Nephron (organoid): ENCODE data around the gene TLK1.

Experiments used
- H3K27ac Mint-ChIP-seq, 3 experiments: 2 replicates each; pipeline ENCODE4 v1.8.0; 2020; ENCODE audit warnings: mixed read lengths in 3 of 3, mild to moderate bottlenecking in 2 of 3, moderate library complexity in 1 of 3
- H3K27me3 Mint-ChIP-seq: 2 replicates; pipeline ENCODE4 v1.8.0; 2021; ENCODE audit warnings: low read depth, mild to moderate bottlenecking, moderate library complexity, mixed read lengths
- H3K36me3 Mint-ChIP-seq: 2 replicates; pipeline ENCODE4 v1.8.0; 2020; ENCODE audit warnings: low read depth, mixed read lengths
- H3K4me1 Mint-ChIP-seq: 2 replicates; pipeline ENCODE4 v1.8.0; 2020; ENCODE audit warnings: mixed read lengths
- H3K4me3 Mint-ChIP-seq, 3 experiments: 2 replicates each; pipeline ENCODE4 v1.8.0; 2020; ENCODE audit warnings: mild to moderate bottlenecking in 3 of 3, mixed read lengths in 3 of 3, moderate library complexity in 2 of 3
- H3K9me3 Mint-ChIP-seq: 2 replicates; pipeline ENCODE4 v1.8.0; 2020; ENCODE audit warnings: mixed read lengths
- TF ChIP-seq, protein P1 (sequence below), 3 experiments: fragments of 200-600 bp; sonication (generic); IDR thresholded peaks; one replicate each; pipeline ENCODE4 v1.5.0; 2021; ENCODE audit warnings: antibody characterized with exemption in 3 of 3; ENCODE audit not compliant: unreplicated experiment in 3 of 3

The TLK1 gene

DNA sequence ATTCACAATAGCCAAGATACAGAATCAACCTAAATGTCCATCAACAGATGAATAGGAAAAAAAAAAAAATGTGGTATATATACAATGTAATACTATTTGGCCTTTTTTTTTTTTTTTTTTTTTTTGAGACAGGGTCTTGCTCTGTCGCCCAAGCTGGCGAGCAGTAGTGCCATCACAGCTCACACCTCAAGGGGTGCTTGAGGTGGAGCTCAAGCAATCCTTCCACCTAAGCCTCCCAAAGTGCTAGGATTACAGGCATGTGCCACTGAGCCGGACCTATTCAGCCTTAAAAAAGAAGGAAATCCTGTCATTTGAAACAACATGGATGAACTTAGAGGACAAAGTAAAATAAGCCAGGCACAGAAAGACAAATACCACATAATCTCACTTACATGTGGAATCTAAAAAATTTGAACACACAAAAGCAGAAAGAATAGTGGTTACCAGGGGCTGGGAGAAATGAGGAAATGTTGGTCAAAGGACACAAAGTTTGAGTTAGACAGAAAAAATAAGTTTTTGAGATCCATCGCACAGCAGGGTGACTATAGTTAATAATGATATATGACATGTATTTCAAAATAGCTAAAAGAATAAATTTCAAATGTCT is 26.0 kb downstream of the TLK1 start:
- Mint-ChIP-seq H3K9me3 (no peaks in the 10 kb centered on the region), H3K27me3 (no peaks in the 10 kb centered on the region), H3K36me3 (peaks cover 4% of the 10 kb centered on the region), H3K4me1 (peaks cover 16% of the 10 kb centered on the region), H3K27ac (no peak overlapping the region), H3K4me3 (no peak overlapping the region)
- TF ChIP-seq, protein P1, sequence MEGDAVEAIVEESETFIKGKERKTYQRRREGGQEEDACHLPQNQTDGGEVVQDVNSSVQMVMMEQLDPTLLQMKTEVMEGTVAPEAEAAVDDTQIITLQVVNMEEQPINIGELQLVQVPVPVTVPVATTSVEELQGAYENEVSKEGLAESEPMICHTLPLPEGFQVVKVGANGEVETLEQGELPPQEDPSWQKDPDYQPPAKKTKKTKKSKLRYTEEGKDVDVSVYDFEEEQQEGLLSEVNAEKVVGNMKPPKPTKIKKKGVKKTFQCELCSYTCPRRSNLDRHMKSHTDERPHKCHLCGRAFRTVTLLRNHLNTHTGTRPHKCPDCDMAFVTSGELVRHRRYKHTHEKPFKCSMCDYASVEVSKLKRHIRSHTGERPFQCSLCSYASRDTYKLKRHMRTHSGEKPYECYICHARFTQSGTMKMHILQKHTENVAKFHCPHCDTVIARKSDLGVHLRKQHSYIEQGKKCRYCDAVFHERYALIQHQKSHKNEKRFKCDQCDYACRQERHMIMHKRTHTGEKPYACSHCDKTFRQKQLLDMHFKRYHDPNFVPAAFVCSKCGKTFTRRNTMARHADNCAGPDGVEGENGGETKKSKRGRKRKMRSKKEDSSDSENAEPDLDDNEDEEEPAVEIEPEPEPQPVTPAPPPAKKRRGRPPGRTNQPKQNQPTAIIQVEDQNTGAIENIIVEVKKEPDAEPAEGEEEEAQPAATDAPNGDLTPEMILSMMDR (IDR thresholded peaks at IDR 0.05; ENCODE audit: unreplicated experiment in 3 of 3): no peak

DNA sequence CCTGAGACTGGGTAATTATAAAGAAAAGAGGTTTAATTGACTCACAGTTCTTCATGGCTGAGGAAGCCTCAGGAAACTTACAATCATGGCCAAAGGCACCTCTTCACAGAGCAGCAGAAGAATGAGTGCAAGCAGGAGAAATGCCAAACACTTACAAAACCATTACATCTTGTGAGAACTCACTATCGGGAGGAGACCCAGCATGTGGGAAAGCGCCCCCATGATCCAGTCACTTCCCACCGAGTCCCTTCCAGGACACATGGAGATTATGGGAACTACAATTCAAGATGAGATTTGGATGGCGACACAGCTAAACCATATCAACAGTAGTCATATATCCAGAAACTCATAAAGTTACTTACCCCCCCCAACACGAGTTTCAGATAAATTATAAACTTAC is 28.6 kb downstream of the TLK1 start:
- no peaks in the 10 kb centered on the region for H3K27me3 Mint-ChIP-seq
- peaks cover 16% of the 10 kb centered on the region for H3K4me1 Mint-ChIP-seq
- H3K36me3 Mint-ChIP-seq: peaks cover 4% of the 10 kb centered on the region
- H3K9me3 Mint-ChIP-seq: no peaks in the 10 kb centered on the region
- TF ChIP-seq, protein P1 (IDR thresholded peaks at IDR 0.05; ENCODE audit: unreplicated experiment in 3 of 3): no peak
- no peak overlapping the region for H3K4me3 Mint-ChIP-seq
- no peak overlapping the region for H3K27ac Mint-ChIP-seq

DNA sequence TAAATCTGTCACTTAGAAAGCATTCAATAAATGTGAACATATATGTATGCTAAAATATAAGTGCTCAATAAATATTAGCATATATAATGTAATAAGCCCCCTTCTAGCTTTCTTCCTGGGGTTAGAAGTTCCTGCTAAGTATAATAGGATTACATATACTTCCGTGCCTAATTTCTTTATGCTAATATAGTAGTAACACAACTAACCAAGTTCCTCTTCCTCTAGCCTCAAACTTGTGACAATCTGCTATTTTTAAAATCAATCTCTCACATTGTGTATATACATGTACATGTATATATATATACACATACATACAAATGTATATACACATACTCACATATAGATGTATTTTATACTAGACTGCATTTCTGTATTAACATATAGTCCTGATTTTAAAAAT is 32.2 kb downstream of the TLK1 start:
- peaks cover 5% of the 10 kb centered on the region for H3K4me1 Mint-ChIP-seq
- no peak overlapping the region for H3K4me3 Mint-ChIP-seq
- H3K36me3 Mint-ChIP-seq: peaks cover 4% of the 10 kb centered on the region
- H3K27ac Mint-ChIP-seq: no peak overlapping the region
- no peaks in the 10 kb centered on the region for H3K9me3 Mint-ChIP-seq
- TF ChIP-seq, protein P1 (IDR thresholded peaks at IDR 0.05; ENCODE audit: unreplicated experiment in 3 of 3): no peak
- no peaks in the 10 kb centered on the region for H3K27me3 Mint-ChIP-seq

DNA sequence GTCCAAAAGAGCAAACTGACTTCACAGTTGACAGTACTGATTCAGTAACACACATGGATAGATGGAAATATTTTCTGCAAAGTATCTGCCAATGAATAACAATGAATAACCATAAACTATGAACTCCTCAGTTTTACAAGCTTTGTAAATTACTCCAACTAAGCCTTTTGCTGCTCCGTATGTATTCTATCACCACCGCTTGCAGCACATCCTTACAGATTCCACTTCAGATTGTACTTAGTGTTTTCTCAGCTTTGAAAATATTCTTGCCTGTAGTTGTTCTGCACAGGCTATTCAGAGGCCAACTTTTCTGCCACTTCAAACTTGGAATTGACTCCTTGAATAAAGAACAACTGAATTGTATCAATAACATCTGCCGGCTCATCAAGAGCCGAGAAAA is 36.2 kb downstream of the TLK1 start:
- no peak overlapping the region for H3K4me3 Mint-ChIP-seq
- H3K27me3 Mint-ChIP-seq: no peaks in the 10 kb centered on the region
- H3K36me3 Mint-ChIP-seq: peaks cover 3% of the 10 kb centered on the region
- no peaks in the 10 kb centered on the region for H3K4me1 Mint-ChIP-seq
- H3K27ac Mint-ChIP-seq: no peak overlapping the region
- H3K9me3 Mint-ChIP-seq: no peaks in the 10 kb centered on the region
- TF ChIP-seq, protein P1 (IDR thresholded peaks at IDR 0.05; ENCODE audit: unreplicated experiment in 3 of 3): no peak

DNA sequence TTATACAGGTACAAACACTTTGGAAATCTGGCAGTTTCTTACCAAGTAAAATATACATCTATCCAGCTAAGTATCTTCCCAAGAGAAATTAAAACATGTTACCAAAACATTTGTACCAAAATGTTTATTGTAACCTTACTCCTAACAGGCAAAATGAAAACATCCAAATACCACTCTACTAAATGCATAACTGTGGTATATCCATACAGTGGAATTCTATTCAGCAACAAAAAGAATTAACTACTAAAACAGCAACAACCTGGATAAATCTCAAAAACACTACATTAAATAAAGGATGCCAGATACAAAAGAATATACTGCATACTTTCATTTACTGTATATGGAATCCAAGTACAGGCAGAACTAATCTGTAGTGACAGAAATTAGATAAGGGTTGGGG is 51.1 kb downstream of the TLK1 start:
- H3K36me3 Mint-ChIP-seq: peaks cover 70% of the 10 kb centered on the region
- H3K9me3 Mint-ChIP-seq: peaks cover 13% of the 10 kb centered on the region
- H3K4me3 Mint-ChIP-seq: no peak overlapping the region
- H3K27me3 Mint-ChIP-seq: no peaks in the 10 kb centered on the region
- no peak overlapping the region for H3K27ac Mint-ChIP-seq
- no peaks in the 10 kb centered on the region for H3K4me1 Mint-ChIP-seq
- TF ChIP-seq, protein P1 (IDR thresholded peaks at IDR 0.05; ENCODE audit: unreplicated experiment in 3 of 3): no peak

DNA sequence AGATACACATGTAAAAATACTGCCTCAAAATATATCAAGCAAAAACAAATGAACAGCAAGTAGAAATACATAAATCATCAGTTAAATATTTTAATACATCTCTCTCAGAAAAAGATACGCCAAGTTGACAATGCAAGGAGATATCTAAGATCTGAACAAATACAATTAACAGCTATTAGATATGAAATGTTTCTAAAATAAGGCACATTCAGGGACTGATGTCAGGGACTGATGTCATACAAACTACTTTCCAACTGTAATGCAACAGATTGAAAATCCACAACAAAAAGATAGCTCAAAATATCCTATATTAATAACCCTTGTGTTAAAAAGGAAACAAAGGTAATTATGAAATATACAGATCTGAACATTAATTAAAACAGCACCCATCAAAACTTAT is 51.7 kb downstream of the TLK1 start:
- no peaks in the 10 kb centered on the region for H3K4me1 Mint-ChIP-seq
- H3K9me3 Mint-ChIP-seq: peaks cover 13% of the 10 kb centered on the region
- no peak overlapping the region for H3K27ac Mint-ChIP-seq
- H3K4me3 Mint-ChIP-seq: no peak overlapping the region
- TF ChIP-seq, protein P1 (IDR thresholded peaks at IDR 0.05; ENCODE audit: unreplicated experiment in 3 of 3): no peak
- H3K36me3 Mint-ChIP-seq: peaks cover 67% of the 10 kb centered on the region
- H3K27me3 Mint-ChIP-seq: no peaks in the 10 kb centered on the region
